Activated CD8-positive, alpha-beta T cell treated with anti-CD3 and anti-CD28 coated beads for 36 hours (primary cell): ENCODE data around the gene ZNF101. TPM values are rescaled to one million over a fixed set of nuclear protein-coding genes. Genes with fewer than 3 reads are reported as not detected.
A peak's percentile ranks its signal among the peaks of the same experiment; 100 is the strongest.

Experiments used
- ATAC-seq: fragments of 200-7000 bp; cut with Tn5 transposase; one replicate; pipeline ENCODE4 v1.10.0; 2021; ENCODE audit warnings: mild to moderate bottlenecking, moderate library complexity
- CTCF ChIA-PET: fragments of 350-600 bp; sonication (Branson Sonifier 250); formaldehyde crosslinking; loops from one replicate; lab custom pipeline; 2021; ENCODE audit warnings: antibody characterized with exemption; lab: Charles Lee
- POLR2A ChIA-PET: fragments of 350-600 bp; sonication (Branson Sonifier 250); formaldehyde crosslinking; loops from one replicate; lab custom pipeline; 2021; ENCODE audit warnings: antibody characterized with exemption; lab: Charles Lee
- DNase-seq: peaks from one replicate; pipeline ENCODE4 v3.0.0-alpha.2; 2020
- H3K27ac Mint-ChIP-seq: one replicate; pipeline ENCODE4 v1.8.0; 2021; ENCODE audit warnings: mild to moderate bottlenecking, mixed read lengths
- H3K27me3 Mint-ChIP-seq: one replicate; pipeline ENCODE4 v1.8.0; 2021; ENCODE audit warnings: mixed read lengths
- H3K36me3 Mint-ChIP-seq: one replicate; pipeline ENCODE4 v1.8.0; 2021; ENCODE audit warnings: low read depth, mixed read lengths
- H3K4me1 Mint-ChIP-seq: one replicate; pipeline ENCODE4 v1.8.0; 2021; ENCODE audit warnings: low read depth, mixed read lengths
- H3K4me3 Mint-ChIP-seq: one replicate; pipeline ENCODE4 v1.8.0; 2021; ENCODE audit warnings: mild to moderate bottlenecking, moderate library complexity, mixed read lengths
- H3K9me3 Mint-ChIP-seq: one replicate; pipeline ENCODE4 v1.8.0; 2021; ENCODE audit warnings: mixed read lengths
- CTCF ChIP-seq: fragments of 200-600 bp; IDR thresholded peaks from one replicate; pipeline ENCODE4 v1.8.0; 2022; ENCODE audit warnings: antibody characterized with exemption, mild to moderate bottlenecking
- intact Hi-C: fragments of 100-400 bp; cut with micrococcal nuclease; formaldehyde crosslinking; loops from one replicate; pipeline ENCODE4 v1.10.0; 2022
- total RNA-seq, 2 experiments: library from RNA; stranded (reverse); gene quantifications; one replicate each; pipeline ENCODE4 v1.2.3, GENCODE V29; 2021

ZNF101 gene
- total RNA-seq, 2 experiments from 2014 or later = 82.5 to 85.2 TPM

- ChIA-PET POLR2A (interaction anchor here (0.6 kb wide), 1 partner anchor 14 kb away, joined by 5 read pairs; no protein-coding TSS in a partner anchor), CTCF (interaction anchor here (2.0 to 3.5 kb wide), 2 partner anchors 92 kb away, joined by 7 to 15 read pairs; no protein-coding TSS in a partner anchor)
- Mint-ChIP-seq H3K4me1 (peaks cover 29% of the 10 kb centered on the region), H3K4me3 (no peak overlapping the region), H3K27me3 (no peaks in the 10 kb centered on the region), H3K27ac (no peak overlapping the region), H3K9me3 (no peaks in the 10 kb centered on the region), H3K36me3 (peaks cover 29% of the 10 kb centered on the region)
- intact Hi-C loops = no loop called here
- ATAC-seq = no peak
- TF ChIP-seq CTCF = no peak
- DNase-seq = no peak
These were observed 44.5 kb upstream of the ZNF101 start for GRCh38 chr19:19624032-19624570.

- ATAC-seq (no peak), DNase-seq (no peak)
- POLR2A ChIA-PET = interaction anchor here (0.8 to 3.2 kb wide), 8 partner anchors 8 to 92 kb away, joined by 3 to 15 read pairs (median 5); partner anchors contain the start of gene ZNF101
- Mint-ChIP-seq H3K4me3 (peak overlapping the region; percentile 85), H3K36me3 (peaks cover 36% of the 10 kb centered on the region), H3K4me1 (peaks cover 24% of the 10 kb centered on the region), H3K9me3 (no peaks in the 10 kb centered on the region), H3K27ac (peak overlapping the region; percentile 94), H3K27me3 (no peaks in the 10 kb centered on the region)
- intact Hi-C loops = no loop called here
- no peak for TF ChIP-seq CTCF
- CTCF ChIA-PET = interaction anchor here (1.2 to 3.5 kb wide), 3 partner anchors 10 to 95 kb away, joined by 4 to 15 read pairs (median 5); no protein-coding TSS in a partner anchor
These were observed 41.8 kb upstream of the ZNF101 start for GRCh38 chr19:19626516-19627472.

- ChIA-PET POLR2A (interaction anchor here (0.6 to 3.2 kb wide), 14 partner anchors 8 to 434 kb away, joined by 3 to 15 read pairs (median 5); partner anchors contain the start of genes ATP13A1, GMIP, NDUFA13 and ZNF101), CTCF (interaction anchor here (1.1 to 3.5 kb wide), 6 partner anchors 11 to 96 kb away, joined by 3 to 15 read pairs (median 6); no protein-coding TSS in a partner anchor)
- intact Hi-C loops = no loop called here
- TF ChIP-seq CTCF = no peak
- DNase-seq = peak; percentile 79
- peak; percentile 78 for ATAC-seq
- peak within 1 kb of the TSS; percentile 94 for H3K27ac Mint-ChIP-seq
- no peaks in the 10 kb centered on the region for H3K9me3 Mint-ChIP-seq
- H3K27me3 Mint-ChIP-seq = no peaks in the 10 kb centered on the region
- H3K4me3 Mint-ChIP-seq = peak within 1 kb of the TSS; percentile 85
- H3K36me3 Mint-ChIP-seq = peaks cover 39% of the 10 kb centered on the region
- H3K4me1 Mint-ChIP-seq = peaks cover 24% of the 10 kb centered on the region
These were observed 40.8 kb upstream of the ZNF101 start, which contains the start of gene LPAR2 for GRCh38 chr19:19627621-19628500. LPAR2 (minus strand) TSS chr19:19628220; CDS start chr19:19627275, 945 bp downstream.

- TF ChIP-seq CTCF = no peak
- peak; percentile 80 for DNase-seq
- peak; percentile 51 for ATAC-seq
- Mint-ChIP-seq H3K27me3 (no peaks in the 10 kb centered on the region), H3K4me3 (peak overlapping the region; percentile 68), H3K9me3 (no peaks in the 10 kb centered on the region), H3K27ac (peak overlapping the region; percentile 88), H3K4me1 (peaks cover 24% of the 10 kb centered on the region), H3K36me3 (peaks cover 43% of the 10 kb centered on the region)
- intact Hi-C loops = no loop called here
- ChIA-PET POLR2A (interaction anchor here (0.5 to 3.2 kb wide), 13 partner anchors 8 to 435 kb away, joined by 3 to 15 read pairs (median 4); partner anchors contain the start of genes ATP13A1, GMIP and NDUFA13), CTCF (interaction anchor here (1.0 to 1.9 kb wide), 4 partner anchors 21 to 332 kb away, joined by 3 to 10 read pairs (median 6); no protein-coding TSS in a partner anchor)
These were observed 40.0 kb upstream of the ZNF101 start for GRCh38 chr19:19628501-19629134.
